GM12892 (cell line): ENCODE measurements around the gene VIPR2.

Experiments used
- POLR2A ChIP-seq: IDR thresholded peaks from 2 replicates; pipeline ENCODE4 v1.6.1; 2011; ENCODE audit warnings: low read depth, low read length, control low read depth
- TAF1 ChIP-seq: IDR thresholded peaks from 2 replicates; pipeline ENCODE4 v1.6.1; 2011; ENCODE audit warnings: low read depth, mild to moderate bottlenecking, control low read depth, low read length, borderline replicate concordance

DNA sequence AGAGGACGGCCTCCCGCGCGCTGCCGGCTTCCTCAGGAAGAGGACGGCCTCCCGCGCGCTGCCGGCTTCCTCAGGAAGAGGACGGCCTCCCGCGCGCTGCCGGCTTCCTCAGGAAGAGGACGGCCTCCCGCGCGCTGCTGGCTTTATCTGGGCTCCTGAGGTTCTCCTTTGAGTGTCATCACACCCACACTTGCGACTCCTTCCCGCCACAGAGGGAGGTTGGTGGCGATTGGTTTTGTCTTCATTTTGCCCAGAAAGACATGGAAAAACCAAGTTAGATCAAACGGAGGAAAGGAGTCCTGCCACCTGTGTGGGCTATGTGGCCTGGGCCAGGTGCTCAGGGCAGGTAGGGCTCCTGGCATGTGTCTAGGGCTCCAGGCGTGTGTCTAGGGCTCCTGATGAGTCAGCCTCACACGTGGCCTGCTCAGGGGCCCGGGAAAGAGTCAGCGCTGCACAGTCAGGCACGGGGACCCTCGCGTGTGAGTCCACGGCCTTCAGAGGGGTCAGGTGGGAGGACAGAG is 138.0 kb downstream of the VIPR2 start:
- TF ChIP-seq TAF1 (no peak), POLR2A (no peak)
